Chondrocyte (in vitro differentiated cells): Measurements from ENCODE around the gene SHC3. TPM values are rescaled to one million over a fixed set of nuclear protein-coding genes. Genes with fewer than 3 reads are reported as not detected.

ENCODE experiments used
- DNase-seq: peaks from one replicate; pipeline ENCODE4 v3.0.0; 2021; ENCODE audit warnings: mixed read lengths, low spot score
- H3K27ac Mint-ChIP-seq: one replicate; pipeline ENCODE4 v1.8.0; 2021; ENCODE audit warnings: mild to moderate bottlenecking, moderate library complexity, mixed read lengths; ENCODE audit not compliant: unreplicated experiment
- H3K27me3 Mint-ChIP-seq: 2 replicates; pipeline ENCODE4 v1.8.0; 2021; ENCODE audit warnings: low read depth, mixed read lengths
- H3K36me3 Mint-ChIP-seq: 2 replicates; pipeline ENCODE4 v1.8.0; 2021; ENCODE audit warnings: low read depth, mixed read lengths
- H3K4me1 Mint-ChIP-seq: 2 replicates; pipeline ENCODE4 v1.8.0; 2021; ENCODE audit warnings: low read depth, mild to moderate bottlenecking, mixed read lengths
- H3K4me3 Mint-ChIP-seq: one replicate; pipeline ENCODE4 v1.8.0; 2021; ENCODE audit warnings: mild to moderate bottlenecking, moderate library complexity, mixed read lengths; ENCODE audit not compliant: unreplicated experiment
- H3K9me3 Mint-ChIP-seq: 2 replicates; pipeline ENCODE4 v1.8.0; 2021; ENCODE audit warnings: low read depth, mixed read lengths
- CTCF ChIP-seq: fragments of 200-600 bp; sonication (generic); IDR thresholded peaks from 2 replicates; pipeline ENCODE4 v1.5.0; 2021; ENCODE audit warnings: antibody characterized with exemption, mild to moderate bottlenecking, moderate library complexity
- total RNA-seq: library from RNA; stranded (reverse); gene quantifications from 3 replicates; pipeline ENCODE4 v1.2.1, GENCODE V29; 2021

Gene SHC3
- total RNA-seq, 1 donor from 2014 or later = 0.30 TPM

GRCh38 chr9:89116064-89116804, 62.4 kb downstream of the SHC3 start:
- no peak for DNase-seq
- H3K4me3 Mint-ChIP-seq = no peak overlapping the region
- no peak for TF ChIP-seq CTCF
- no peaks in the 10 kb centered on the region for H3K36me3 Mint-ChIP-seq
- peaks cover 12% of the 10 kb centered on the region for H3K9me3 Mint-ChIP-seq
- H3K27me3 Mint-ChIP-seq = peaks cover 3% of the 10 kb centered on the region
- H3K27ac Mint-ChIP-seq = no peak overlapping the region
- H3K4me1 Mint-ChIP-seq = no peaks in the 10 kb centered on the region

GRCh38 chr9:89115426-89115825, 63.2 kb downstream of the SHC3 start:
- no peak overlapping the region for H3K4me3 Mint-ChIP-seq
- DNase-seq = no peak
- peaks cover 12% of the 10 kb centered on the region for H3K9me3 Mint-ChIP-seq
- H3K27ac Mint-ChIP-seq = no peak overlapping the region
- no peak for TF ChIP-seq CTCF
- H3K27me3 Mint-ChIP-seq = peaks cover 6% of the 10 kb centered on the region
- no peaks in the 10 kb centered on the region for H3K4me1 Mint-ChIP-seq
- H3K36me3 Mint-ChIP-seq = no peaks in the 10 kb centered on the region

GRCh38 chr9:89114741-89115140, 63.9 kb downstream of the SHC3 start:
- TF ChIP-seq CTCF = no peak
- Mint-ChIP-seq H3K36me3 (no peaks in the 10 kb centered on the region), H3K4me1 (no peaks in the 10 kb centered on the region), H3K27ac (no peak overlapping the region), H3K27me3 (peaks cover 6% of the 10 kb centered on the region), H3K9me3 (peaks cover 11% of the 10 kb centered on the region), H3K4me3 (no peak overlapping the region)
- no peak for DNase-seq

GRCh38 chr9:89113851-89114250, 64.8 kb downstream of the SHC3 start:
- H3K4me1 Mint-ChIP-seq = no peaks in the 10 kb centered on the region
- peaks cover 2% of the 10 kb centered on the region for H3K9me3 Mint-ChIP-seq
- no peak overlapping the region for H3K4me3 Mint-ChIP-seq
- peaks cover 6% of the 10 kb centered on the region for H3K27me3 Mint-ChIP-seq
- no peak for TF ChIP-seq CTCF
- no peak overlapping the region for H3K27ac Mint-ChIP-seq
- H3K36me3 Mint-ChIP-seq = no peaks in the 10 kb centered on the region
- no peak for DNase-seq

- Mint-ChIP-seq H3K4me3 (no peak overlapping the region), H3K27me3 (peaks cover 6% of the 10 kb centered on the region), H3K27ac (no peak overlapping the region), H3K9me3 (no peaks in the 10 kb centered on the region), H3K36me3 (no peaks in the 10 kb centered on the region), H3K4me1 (no peaks in the 10 kb centered on the region)
- DNase-seq = no peak
- no peak for TF ChIP-seq CTCF
Measured at GRCh38 chr9:89112243-89112642, 66.4 kb downstream of the SHC3 start.
